HEK293 (cell line): Measurements from ENCODE around the gene CETN3.

ENCODE experiments used
- CTCF ChIA-PET: fragments of 350-600 bp; formaldehyde crosslinking; extraction: SDS; loops from one replicate; lab custom pipeline; 2021; ENCODE audit warnings: antibody characterized with exemption; lab: Yijun Ruan, JAX
- POLR2A ChIA-PET: fragments of 300-600 bp; formaldehyde crosslinking; extraction: SDS; loops from one replicate; lab custom pipeline; 2020; ENCODE audit warnings: antibody characterized with exemption, inconsistent platforms; lab: Yijun Ruan, JAX
- H3K27ac ChIP-seq: fragments of 200-500 bp; sonication (Bioruptor generic); 2 replicates; pipeline ENCODE4 v1.5.1; 2014; ENCODE audit warnings: low read depth, low read length, control low read depth, inconsistent platforms; ENCODE audit errors: extremely low read depth
- H3K36me3 ChIP-seq, 2 experiments: fragments of 200-500 bp in 1 of 2; sonication (Bioruptor generic) in 1 of 2; 1 replicate in 1 of 2; 2 replicates in 1 of 2; pipeline ENCODE4 v1.5.1; 2014 to 2017; ENCODE audit warnings: inconsistent platforms in 2 of 2, low read length in 2 of 2; ENCODE audit not compliant: control insufficient read depth in 2 of 2, insufficient read depth in 1 of 2
- H3K4me1 ChIP-seq: fragments of 200-500 bp; sonication (Bioruptor generic); 2 replicates; pipeline ENCODE4 v1.5.1; 2014; ENCODE audit warnings: mild to moderate bottlenecking, low read length, inconsistent platforms; ENCODE audit not compliant: control insufficient read depth, insufficient read depth
- H3K4me3 ChIP-seq: 2 replicates; pipeline ENCODE4 v1.5.1; 2011; ENCODE audit warnings: low read depth, mild to moderate bottlenecking, control low read depth, low read length, moderate library complexity
- H3K9me3 ChIP-seq: fragments of 200-500 bp; sonication (Bioruptor generic); 2 replicates; pipeline ENCODE4 v1.5.1; 2014; ENCODE audit warnings: low read depth, low read length, inconsistent platforms; ENCODE audit not compliant: control insufficient read depth, insufficient read depth
- EGR2 ChIP-seq: fragments of 450-650 bp; formaldehyde crosslinking; IDR thresholded peaks from 2 replicates; pipeline ENCODE4 v1.5.1; 2016; ENCODE audit warnings: low read depth, missing biosample characterization, missing genetic modification characterization
- ELK4 ChIP-seq: IDR thresholded peaks from 2 replicates; pipeline ENCODE4 v1.6.1; 2011; ENCODE audit warnings: mild to moderate bottlenecking, low read depth, low read length, borderline replicate concordance
- HOXA7 ChIP-seq: sonication (generic); formaldehyde crosslinking; IDR thresholded peaks from 2 replicates; pipeline ENCODE4 v1.8.1; 2022; ENCODE audit warnings: missing genetic modification reagents, borderline replicate concordance
- KLF9 ChIP-seq: fragments of 450-650 bp; formaldehyde crosslinking; IDR thresholded peaks from 2 replicates; pipeline ENCODE4 v1.5.1; 2016; ENCODE audit warnings: missing biosample characterization, missing genetic modification characterization, low read depth
- PRDM1 ChIP-seq: fragments of 450-650 bp; formaldehyde crosslinking; IDR thresholded peaks from 2 replicates; pipeline ENCODE4; 2016; ENCODE audit warnings: missing biosample characterization, missing genetic modification characterization
- SCRT2 ChIP-seq: fragments of 450-650 bp; formaldehyde crosslinking; IDR thresholded peaks from 2 replicates; pipeline ENCODE4 v1.5.1; 2016; ENCODE audit warnings: missing biosample characterization, missing genetic modification characterization
- SP7 ChIP-seq: fragments of 450-650 bp; formaldehyde crosslinking; IDR thresholded peaks from 2 replicates; pipeline ENCODE4 v1.5.1; 2016; ENCODE audit warnings: missing biosample characterization, missing genetic modification characterization
- YY1 ChIP-seq: fragments of 450-650 bp; formaldehyde crosslinking; IDR thresholded peaks from 2 replicates; pipeline ENCODE4 v1.5.1; 2018; ENCODE audit warnings: missing biosample characterization, missing genetic modification characterization
- ZBTB17 ChIP-seq: fragments of 450-650 bp; formaldehyde crosslinking; IDR thresholded peaks from 2 replicates; pipeline ENCODE4 v1.5.1; 2016; ENCODE audit warnings: missing biosample characterization, missing genetic modification characterization
- ZBTB20 ChIP-seq: fragments of 450-650 bp; formaldehyde crosslinking; IDR thresholded peaks from 2 replicates; pipeline ENCODE4 v1.5.1; 2016; ENCODE audit warnings: missing biosample characterization, missing genetic modification characterization
- ZBTB26 ChIP-seq: fragments of 450-650 bp; formaldehyde crosslinking; optimal IDR thresholded peaks from 2 replicates; pipeline ENCODE3; 2016; ENCODE audit warnings: missing biosample characterization, mild to moderate bottlenecking, missing genetic modification characterization
- ZNF140 ChIP-seq: fragments of 450-650 bp; formaldehyde crosslinking; IDR thresholded peaks from 2 replicates; pipeline ENCODE4 v1.5.1; 2016; ENCODE audit warnings: missing biosample characterization, missing genetic modification characterization
- ZNF202 ChIP-seq: fragments of 450-650 bp; formaldehyde crosslinking; IDR thresholded peaks from 2 replicates; pipeline ENCODE4 v1.5.1; 2016; ENCODE audit warnings: missing biosample characterization, missing genetic modification characterization, borderline replicate concordance
- ZNF23 ChIP-seq: fragments of 450-650 bp; formaldehyde crosslinking; IDR thresholded peaks from 2 replicates; pipeline ENCODE4 v1.5.1; 2016; ENCODE audit warnings: missing biosample characterization, missing genetic modification characterization, borderline replicate concordance
- ZNF280C ChIP-seq: fragments of 450-650 bp; formaldehyde crosslinking; IDR thresholded peaks from 2 replicates; pipeline ENCODE4 v1.5.1; 2016; ENCODE audit warnings: missing biosample characterization, missing genetic modification characterization
- ZNF302 ChIP-seq: fragments of 450-650 bp; formaldehyde crosslinking; IDR thresholded peaks from 2 replicates; pipeline ENCODE4 v1.5.1; 2016; ENCODE audit warnings: missing biosample characterization, missing genetic modification characterization, low read depth
- ZNF311 ChIP-seq: fragments of 450-650 bp; formaldehyde crosslinking; IDR thresholded peaks from 2 replicates; pipeline ENCODE4 v1.5.1; 2017; ENCODE audit warnings: missing biosample characterization, missing genetic modification characterization, borderline replicate concordance
- ZNF324 ChIP-seq: fragments of 450-650 bp; formaldehyde crosslinking; IDR thresholded peaks from 2 replicates; pipeline ENCODE4 v1.5.1; 2016; ENCODE audit warnings: missing biosample characterization, missing genetic modification characterization
- ZNF354C ChIP-seq: fragments of 450-650 bp; formaldehyde crosslinking; IDR thresholded peaks from 2 replicates; pipeline ENCODE4 v1.5.1; 2016; ENCODE audit warnings: missing biosample characterization, missing genetic modification characterization, low read depth, borderline replicate concordance
- ZNF37A ChIP-seq: fragments of 450-650 bp; IDR thresholded peaks from 2 replicates; pipeline ENCODE4 v1.5.1; 2018; ENCODE audit warnings: missing biosample characterization, missing genetic modification characterization
- ZNF391 ChIP-seq: fragments of 450-650 bp; formaldehyde crosslinking; IDR thresholded peaks from 2 replicates; pipeline ENCODE4 v1.5.1; 2016; ENCODE audit warnings: low read depth, missing biosample characterization, missing genetic modification characterization, borderline replicate concordance
- ZNF423 ChIP-seq: fragments of 450-650 bp; formaldehyde crosslinking; IDR thresholded peaks from 2 replicates; pipeline ENCODE4 v1.5.1; 2016; ENCODE audit warnings: missing biosample characterization, missing genetic modification characterization
- ZNF473 ChIP-seq: fragments of 450-650 bp; formaldehyde crosslinking; IDR thresholded peaks from 2 replicates; pipeline ENCODE4 v1.5.1; 2017; ENCODE audit warnings: missing biosample characterization, missing genetic modification characterization
- ZNF530 ChIP-seq: fragments of 450-650 bp; formaldehyde crosslinking; IDR thresholded peaks from 2 replicates; pipeline ENCODE4 v1.5.1; 2016; ENCODE audit warnings: low read depth, missing biosample characterization, missing genetic modification characterization
- ZNF571 ChIP-seq: fragments of 450-650 bp; formaldehyde crosslinking; IDR thresholded peaks from 2 replicates; pipeline ENCODE4 v1.5.0; 2017; ENCODE audit warnings: missing biosample characterization, missing genetic modification characterization
- ZNF580 ChIP-seq: fragments of 450-650 bp; formaldehyde crosslinking; IDR thresholded peaks from 2 replicates; pipeline ENCODE4 v1.5.1; 2016; ENCODE audit warnings: missing biosample characterization, missing genetic modification characterization
- ZSCAN16 ChIP-seq: fragments of 450-650 bp; formaldehyde crosslinking; IDR thresholded peaks from 2 replicates; pipeline ENCODE4 v1.5.1; 2016; ENCODE audit warnings: missing biosample characterization, missing genetic modification characterization

CETN3 gene

DNA sequence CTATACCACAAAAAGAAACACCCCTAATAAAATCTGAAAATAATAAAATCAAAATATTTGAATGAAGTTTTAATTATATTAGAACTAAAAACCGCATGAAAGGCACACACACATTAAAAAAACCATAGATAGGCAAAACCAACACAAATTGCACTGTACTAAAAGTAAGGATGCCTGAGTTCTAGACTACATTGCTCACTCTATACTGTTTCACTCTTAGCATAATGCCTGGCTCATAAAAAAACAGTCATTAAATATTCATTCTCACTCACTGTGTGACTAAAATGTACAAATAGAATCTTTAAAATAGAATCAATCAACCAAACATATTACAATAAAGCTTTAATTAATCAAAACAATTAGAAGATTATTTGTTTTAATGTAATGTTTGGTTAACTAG lies 41.7 kb downstream of the CETN3 start:
- H3K4me3 ChIP-seq, result no peak overlapping the region
- H3K36me3 ChIP-seq, result no peaks in the 10 kb centered on the region
- no peaks in the 10 kb centered on the region for H3K4me1 ChIP-seq
- TF ChIP-seq ZNF580 (tag by site-specific recombination), result no peak
- no peak for TF ChIP-seq ZNF280C (tag by site-specific recombination)
- no peak for TF ChIP-seq ELK4
- TF ChIP-seq ZNF23 (tag by site-specific recombination), result no peak
- TF ChIP-seq YY1, result no peak
- TF ChIP-seq KLF9, result no peak
- no peak for TF ChIP-seq ZNF423 (tag by site-specific recombination)
- TF ChIP-seq PRDM1, result no peak
- no peak for TF ChIP-seq ZNF37A (tag by site-specific recombination)
- TF ChIP-seq ZNF202 (tag by site-specific recombination), result no peak
- TF ChIP-seq EGR2, result no peak
- TF ChIP-seq ZNF473 (tag by site-specific recombination), result no peak
- TF ChIP-seq ZNF302 (tag by site-specific recombination), result no peak
- no peak for TF ChIP-seq ZNF571 (tag by site-specific recombination)
- no peak for TF ChIP-seq ZNF311 (tag by site-specific recombination)
- H3K9me3 ChIP-seq, result no peaks in the 10 kb centered on the region
- H3K27ac ChIP-seq, result no peak overlapping the region
- ChIA-PET POLR2A (interaction anchor here (1.2 kb wide), 1 partner anchor 42 kb away, joined by 3 read pairs; the partner anchor contains the start of gene CETN3), CTCF (no interaction called here)

DNA sequence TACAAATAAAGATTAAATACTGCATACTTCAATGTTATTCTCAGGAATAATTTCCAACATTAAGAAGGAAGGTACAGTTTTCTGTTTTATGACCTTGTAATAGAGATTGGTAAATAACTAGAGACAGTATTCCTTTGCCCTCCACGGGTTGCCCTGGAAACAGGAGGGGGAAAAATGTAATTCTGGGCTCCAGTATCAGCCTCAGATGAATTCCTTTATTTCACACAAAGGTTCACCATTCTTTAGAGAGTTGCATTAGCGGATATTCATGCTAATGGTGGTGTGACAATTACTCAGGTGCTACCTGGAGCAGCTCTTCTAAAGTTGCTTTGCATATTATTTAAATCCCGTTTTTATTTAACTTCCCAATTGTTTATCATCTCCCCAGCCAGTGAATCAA lies 42.6 kb downstream of the CETN3 start:
- H3K4me3 ChIP-seq, result no peak overlapping the region
- no peaks in the 10 kb centered on the region for H3K36me3 ChIP-seq
- POLR2A ChIA-PET, result no interaction called here
- CTCF ChIA-PET, result interaction anchor here (0.7 kb wide), 1 partner anchor 224 kb away, joined by 3 read pairs; no protein-coding TSS in a partner anchor
- no peaks in the 10 kb centered on the region for H3K4me1 ChIP-seq
- H3K27ac ChIP-seq, result no peak overlapping the region
- no peaks in the 10 kb centered on the region for H3K9me3 ChIP-seq
- TF ChIP-seq ZNF311 (tag by site-specific recombination) (no peak), ZBTB17 (tag by site-specific recombination) (no peak), HOXA7 (no peak), ZNF530 (no peak), ZNF324 (tag by site-specific recombination) (no peak), ZBTB26 (no peak), SP7 (tag by site-specific recombination) (no peak), ZNF391 (tag by site-specific recombination) (no peak), ZBTB20 (tag by site-specific recombination) (no peak), SCRT2 (no peak), ZNF140 (tag by site-specific recombination) (no peak), ZNF354C (tag by site-specific recombination) (no peak), ZSCAN16 (no peak)
